T-cell (primary cell): ENCODE measurements around the gene TMSB15B. TPM values are rescaled to one million over a fixed set of nuclear protein-coding genes. Genes with fewer than 3 reads are reported as not detected.
"Not testable (repeated sequence)": the region's sequence is repeated elsewhere in the genome, so short reads cannot be mapped to it uniquely, and the experiment has no call there.

Source experiments
- ATAC-seq, 4 experiments: fragments of 200-7000 bp in 3 of 4; fragments of 150-1000 bp in 1 of 4; cut with Tn5 transposase; replicated peaks in 1 of 4; 1 replicate in 3 of 4; 2 replicates in 1 of 4; pipeline ENCODE4 v1.10.0; 2021; ENCODE audit warnings: moderate library complexity in 3 of 4, mild to moderate bottlenecking in 2 of 4, moderate number of reproducible peaks in 1 of 4
- CTCF ChIA-PET, 2 donors: fragments of 300-600 bp; sonication (Branson Sonifier 250); formaldehyde crosslinking; loops; one replicate each; lab custom pipeline; 2022; ENCODE audit warnings: antibody characterized with exemption in 2 of 2; lab: Charles Lee
- POLR2A ChIA-PET, 2 donors: fragments of 300-600 bp; sonication (Branson Sonifier 250); formaldehyde crosslinking; loops; one replicate each; lab custom pipeline; 2022; ENCODE audit warnings: antibody characterized with exemption in 2 of 2; lab: Charles Lee
- DNase-seq, 35 experiments: peaks; one replicate each; pipeline versions ENCODE4 v3.0.0 to v3.0.0-alpha.2; 2013 to 2023
- H3K27ac ChIP-seq: one replicate; pipeline ENCODE4 v1.5.1; 2013; ENCODE audit warnings: low read length
- H3K27me3 ChIP-seq, 2 experiments: replicated peaks in 1 of 2; 1 replicate in 1 of 2; 2 replicates in 1 of 2; pipeline versions ENCODE4 v1.6.1 to v1.7.0; 2013; ENCODE audit warnings: low read length in 1 of 2, mixed read lengths in 1 of 2; ENCODE audit not compliant: control insufficient read depth in 2 of 2, insufficient read depth in 2 of 2; ENCODE audit errors: extremely low read depth in 1 of 2
- H3K36me3 ChIP-seq, 2 donors: 1 replicate in 1 of 2; 2 replicates in 1 of 2; pipeline versions ENCODE4 v1.6.1 to v1.7.0; 2013; ENCODE audit warnings: low read length in 1 of 2; ENCODE audit not compliant: control insufficient read depth in 2 of 2, insufficient read depth in 1 of 2; ENCODE audit errors: extremely low read depth in 1 of 2
- H3K4me1 ChIP-seq, 2 experiments: 1 replicate in 1 of 2; 2 replicates in 1 of 2; pipeline versions ENCODE4 v1.6.1 to v1.7.0; 2013; ENCODE audit warnings: low read length in 2 of 2, mixed read lengths in 1 of 2; ENCODE audit not compliant: insufficient read depth in 2 of 2, control insufficient read depth in 1 of 2; ENCODE audit errors: extremely low read depth in 1 of 2
- H3K4me3 ChIP-seq, 2 donors: 1 replicate in 1 of 2; 2 replicates in 1 of 2; pipeline versions ENCODE4 v1.5.1 to v1.7.0; 2013; ENCODE audit warnings: mild to moderate bottlenecking in 2 of 2, low read length in 1 of 2, moderate library complexity in 1 of 2; ENCODE audit not compliant: control insufficient read depth in 1 of 2; ENCODE audit errors: extremely low read depth in 1 of 2
- H3K9me3 ChIP-seq: 2 replicates; pipeline ENCODE4 v1.7.0; 2013
- H3K27ac Mint-ChIP-seq, 2 donors: one replicate each; pipeline ENCODE4 v1.8.0; 2020 to 2021; ENCODE audit warnings: mild to moderate bottlenecking in 2 of 2, mixed read lengths in 2 of 2
- H3K27me3 Mint-ChIP-seq, 2 donors: one replicate each; pipeline ENCODE4 v1.8.0; 2021 to 2022; ENCODE audit warnings: mixed read lengths in 2 of 2
- H3K36me3 Mint-ChIP-seq: one replicate; pipeline ENCODE4 v1.8.0; 2021; ENCODE audit warnings: mixed read lengths
- H3K4me1 Mint-ChIP-seq, 3 donors: one replicate each; pipeline ENCODE4 v1.8.0; 2020 to 2022; ENCODE audit warnings: mixed read lengths in 3 of 3, mild to moderate bottlenecking in 1 of 3
- H3K4me3 Mint-ChIP-seq, 3 donors: one replicate each; pipeline ENCODE4 v1.8.0; 2020 to 2022; ENCODE audit warnings: mild to moderate bottlenecking in 3 of 3, mixed read lengths in 3 of 3, moderate library complexity in 3 of 3
- H3K9me3 Mint-ChIP-seq, 3 donors: one replicate each; pipeline ENCODE4 v1.8.0; 2020 to 2022; ENCODE audit warnings: mixed read lengths in 3 of 3
- WGBS: methylation state at CpG from one replicate; pipeline ENCODE4 v1.1.5; 2013; ENCODE audit warnings: missing lambda C conversion rate; ENCODE audit not compliant: insufficient coverage; 5-methylcytosine and 5-hydroxymethylcytosine counted together
- total RNA-seq, 35 experiments: library from RNA in 6 of 35; stranded (reverse) in 6 of 35; fragments of 120-200 nt in 1 of 35; gene quantifications; one replicate each; pipeline versions ENCODE4 v1.2.1 to v1.2.4 and lab custom pipeline; 2013 to 2026

The TMSB15B gene
- total RNA-seq, 5 donors from 2014 or later (not counting 1 experiment from before 2014, with no cell fraction given): 4.1 to 9.1 (median 5.0) TPM

GRCh38 chrX:103949506-103949905, 12.9 kb upstream of the TMSB15B start:
- DNase-seq (no peak), ATAC-seq (no peak)
- no peaks in the 10 kb centered on the region for H3K27me3 Mint-ChIP-seq
- H3K4me1 Mint-ChIP-seq: no peaks in the 10 kb centered on the region
- H3K4me3 Mint-ChIP-seq: no peak overlapping the region
- no peak overlapping the region for H3K27ac Mint-ChIP-seq
- ChIA-PET POLR2A (no interaction called here), CTCF (no interaction called here)
- Histone ChIP-seq H3K27ac (no peak overlapping the region), H3K36me3 (no peaks in the 10 kb centered on the region), H3K4me3 (no peak overlapping the region), H3K27me3 (no peaks in the 10 kb centered on the region), H3K4me1 (no peaks in the 10 kb centered on the region), H3K9me3 (no peaks in the 10 kb centered on the region)
- peaks cover 3% of the 10 kb centered on the region for H3K36me3 Mint-ChIP-seq
- 80% methylated on average over 1 of the region's 1 CpG for WGBS
- no peaks in the 10 kb centered on the region for H3K9me3 Mint-ChIP-seq

GRCh38 chrX:103953353-103953752, 9.1 kb upstream of the TMSB15B start:
- H3K9me3 ChIP-seq: no peaks in the 10 kb centered on the region
- DNase-seq (no peak), ATAC-seq (no peak)
- no peak overlapping the region for H3K27ac Mint-ChIP-seq
- no peak overlapping the region for H3K4me3 Mint-ChIP-seq
- POLR2A ChIA-PET: no interaction called here
- no peaks in the 10 kb centered on the region for H3K9me3 Mint-ChIP-seq
- no peaks in the 10 kb centered on the region for H3K4me1 ChIP-seq
- H3K27ac ChIP-seq: no peak overlapping the region
- H3K36me3 ChIP-seq: no peaks in the 10 kb centered on the region
- no peaks in the 10 kb centered on the region for H3K27me3 ChIP-seq
- no peaks in the 10 kb centered on the region for H3K36me3 Mint-ChIP-seq
- CTCF ChIA-PET: no interaction called here
- H3K4me1 Mint-ChIP-seq: no peaks in the 10 kb centered on the region
- H3K4me3 ChIP-seq: no peak overlapping the region
- H3K27me3 Mint-ChIP-seq: peaks cover 0 to 3% of the 10 kb centered on the region in 2 donors
- 80% methylated on average over 1 of the region's 4 CpGs for WGBS

DNA sequence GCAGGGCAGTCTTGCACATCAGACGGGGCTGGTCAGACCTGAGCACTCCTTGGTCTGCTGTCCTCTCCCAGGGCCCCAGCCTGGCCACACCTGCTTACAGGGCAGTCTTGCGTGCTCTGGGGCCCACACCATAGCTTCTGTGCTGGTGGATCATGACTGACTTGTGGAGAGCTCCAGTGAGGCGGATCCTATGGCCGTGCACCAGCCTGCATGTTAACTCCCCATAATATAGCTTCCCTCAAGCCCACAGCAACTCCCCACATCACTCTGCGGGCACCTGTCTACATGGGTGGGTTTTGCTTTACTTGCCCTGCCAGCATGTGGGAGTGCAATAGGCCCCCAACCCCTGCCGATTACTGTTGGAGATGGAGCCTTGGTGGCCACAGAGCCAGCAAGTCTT, 8.2 kb upstream of the TMSB15B start:
- H3K9me3 Mint-ChIP-seq: no peaks in the 10 kb centered on the region
- H3K4me1 Mint-ChIP-seq: no peaks in the 10 kb centered on the region
- CTCF ChIA-PET: no interaction called here
- H3K4me3 Mint-ChIP-seq: no peak overlapping the region
- Histone ChIP-seq H3K9me3 (no peaks in the 10 kb centered on the region), H3K4me3 (no peak overlapping the region), H3K27me3 (no peaks in the 10 kb centered on the region), H3K4me1 (no peaks in the 10 kb centered on the region), H3K27ac (no peak overlapping the region), H3K36me3 (no peaks in the 10 kb centered on the region)
- POLR2A ChIA-PET: no interaction called here
- WGBS: 86% methylated on average over 1 of the region's 6 CpGs
- no peak for ATAC-seq
- H3K27me3 Mint-ChIP-seq: peaks cover 0 to 3% of the 10 kb centered on the region in 2 donors
- no peaks in the 10 kb centered on the region for H3K36me3 Mint-ChIP-seq
- no peak for DNase-seq
- H3K27ac Mint-ChIP-seq: no peak overlapping the region

DNA sequence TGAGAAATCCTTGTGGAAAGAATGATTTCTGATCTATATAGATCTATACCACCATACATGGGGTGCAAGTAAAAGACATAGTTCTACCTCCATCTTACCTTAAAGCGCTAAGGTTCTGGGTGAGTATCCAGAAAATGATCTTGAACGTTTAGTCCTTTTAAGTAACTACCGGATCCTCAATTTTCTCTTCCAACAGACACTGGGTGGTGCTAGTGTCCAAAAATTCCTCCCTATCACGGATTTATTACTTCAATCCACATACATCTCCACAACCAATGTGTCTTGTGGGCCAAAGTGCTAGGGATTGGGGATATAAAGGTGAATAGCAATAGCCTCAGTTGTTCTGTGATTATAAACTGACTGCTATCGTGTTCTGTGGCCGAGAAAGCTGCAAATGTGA, 1.8 kb upstream of the TMSB15B start:
- H3K4me1 Mint-ChIP-seq, POLR2A ChIA-PET: not testable (repeated sequence)

DNA sequence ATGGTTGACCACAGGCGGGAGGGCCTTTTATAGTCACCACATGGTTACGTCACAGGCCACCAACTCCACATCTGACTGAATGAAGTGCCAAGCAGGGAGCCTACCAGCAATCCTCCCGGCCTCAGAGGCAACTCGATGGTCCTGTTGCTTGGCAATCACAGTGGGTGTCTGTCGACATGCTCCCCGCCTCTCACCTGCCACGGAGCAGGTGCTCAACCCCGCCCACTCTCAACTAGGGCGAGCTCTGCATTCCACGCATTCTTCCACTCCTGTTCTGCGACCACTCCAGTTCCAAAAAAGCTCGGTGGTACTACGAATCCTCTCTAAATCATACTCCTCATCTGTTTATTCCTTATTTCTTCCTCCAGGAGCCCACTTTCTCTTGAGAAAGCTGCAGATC, 21.1 kb downstream of the TMSB15B start:
- no CpG with 5 or more reads among the region's 13 CpGs for WGBS
- H3K36me3 ChIP-seq, ATAC-seq, H3K9me3 ChIP-seq, POLR2A ChIA-PET, H3K4me1 Mint-ChIP-seq, H3K36me3 Mint-ChIP-seq, H3K4me3 ChIP-seq, CTCF ChIA-PET, H3K27ac ChIP-seq, H3K27ac Mint-ChIP-seq, H3K27me3 ChIP-seq, DNase-seq, H3K4me1 ChIP-seq, H3K9me3 Mint-ChIP-seq, H3K27me3 Mint-ChIP-seq, H3K4me3 Mint-ChIP-seq: not testable (repeated sequence)

More for the DNA sequence above, 1.8 kb upstream of the TMSB15B start:
- CTCF ChIA-PET, H3K36me3 ChIP-seq, H3K9me3 ChIP-seq, H3K9me3 Mint-ChIP-seq, H3K36me3 Mint-ChIP-seq, H3K27me3 Mint-ChIP-seq, H3K4me1 ChIP-seq, H3K27me3 ChIP-seq, H3K4me3 Mint-ChIP-seq, H3K4me3 ChIP-seq, H3K27ac ChIP-seq, DNase-seq, ATAC-seq, H3K27ac Mint-ChIP-seq: not testable (repeated sequence)
- no CpG with 5 or more reads among the region's 6 CpGs for WGBS

- CTCF ChIA-PET: no interaction called here
Observed at GRCh38 chrX:103999234-103999633, 36.8 kb downstream of the TMSB15B start.

GRCh38 chrX:104008831-104009230, 46.4 kb downstream of the TMSB15B start:
- 64% methylated on average over 4 of the region's 5 CpGs for WGBS
- Histone ChIP-seq H3K9me3 (no peaks in the 10 kb centered on the region), H3K36me3 (no peaks in the 10 kb centered on the region), H3K27me3 (no peaks in the 10 kb centered on the region), H3K27ac (no peak overlapping the region), H3K4me1 (no peaks in the 10 kb centered on the region), H3K4me3 (no peak overlapping the region)
- H3K36me3 Mint-ChIP-seq: no peaks in the 10 kb centered on the region
- no peak for DNase-seq
- H3K27me3 Mint-ChIP-seq: peaks cover 2 to 27% of the 10 kb centered on the region in 2 donors
- H3K9me3 Mint-ChIP-seq: no peaks in the 10 kb centered on the region
- no peaks in the 10 kb centered on the region for H3K4me1 Mint-ChIP-seq
- ChIA-PET CTCF (no interaction called here), POLR2A (no interaction called here)
- no peak overlapping the region for H3K4me3 Mint-ChIP-seq
- no peak overlapping the region for H3K27ac Mint-ChIP-seq
- no peak for ATAC-seq

More at GRCh38 chrX:103999234-103999633, 36.8 kb downstream of the TMSB15B start:
- ATAC-seq (no peak), DNase-seq (no peak)
- no peaks in the 10 kb centered on the region for H3K36me3 ChIP-seq
- no peaks in the 10 kb centered on the region for H3K4me1 ChIP-seq
- H3K27me3 Mint-ChIP-seq: peaks cover 6 to 44% of the 10 kb centered on the region in 2 donors
- H3K36me3 Mint-ChIP-seq: no peaks in the 10 kb centered on the region
- H3K4me3 Mint-ChIP-seq: no peak overlapping the region
- H3K4me1 Mint-ChIP-seq: no peaks in the 10 kb centered on the region
- no peaks in the 10 kb centered on the region for H3K9me3 ChIP-seq
- no peak overlapping the region for H3K4me3 ChIP-seq
- POLR2A ChIA-PET: no interaction called here
- no peaks in the 10 kb centered on the region for H3K27me3 ChIP-seq
- H3K27ac ChIP-seq: no peak overlapping the region
- WGBS: 100% methylated on average over 1 of the region's 5 CpGs
- H3K9me3 Mint-ChIP-seq: no peaks in the 10 kb centered on the region
- H3K27ac Mint-ChIP-seq: no peak overlapping the region
